Measurements from ENCODE around the gene MRPL11. TPM values are rescaled to one million over a fixed set of nuclear protein-coding genes. Genes with fewer than 3 reads are reported as not detected.
A peak's percentile ranks its signal among the peaks of the same experiment; 100 is the strongest.

Gene MRPL11
- total and polyA plus RNA-seq, 2 donors (not counting 3 experiments of a cell fraction or from before 2014, with no cell fraction given): 54.9 to 69.1 TPM

- no peak overlapping the region for H3K9ac ChIP-seq (replicated peaks; ENCODE audit: extremely low read depth, insufficient read depth, low read length)
- ChIA-PET POLR2A (no interaction called here), CTCF (interaction anchor here (0.6 to 4.7 kb wide), 43 partner anchors 9 to 646 kb away, joined by 3 to 65 read pairs (median 4); partner anchors contain the start of genes DPP3, MRPL11, NPAS4 and RBM4B)
- TF ChIP-seq FOS (IDR thresholded peaks at IDR 0.05; ENCODE audit: borderline replicate concordance, insufficient read depth, low read length) (no peak), GATA2 (IDR thresholded peaks at IDR 0.05; ENCODE audit: insufficient read depth, insufficient read length, low read depth, low read length) (no peak), CTCF (IDR thresholded peaks at IDR 0.05; ENCODE audit: extremely low read depth in 1 of 2, insufficient read depth in 1 of 2, low read depth in 1 of 2, low read length in 2 of 2) (peak; percentile 90 to 97), MAX (IDR thresholded peaks at IDR 0.05; ENCODE audit: insufficient read depth, insufficient read length) (no peak)
- dilution Hi-C loops (cut with MboI; ENCODE audit: extremely low pct_ligation_motif_present, low sequenced_read_pairs): no loop called here
- no peaks in the 10 kb centered on the region for H3K79me2 ChIP-seq (ENCODE audit: control insufficient read depth, insufficient read depth, low read length)
- H3K4me3 ChIP-seq (replicated peaks in 1 of 3; ENCODE audit: insufficient read depth in 1 of 3, low read depth in 1 of 3, low read length in 3 of 3): no peak overlapping the region
- intact Hi-C loops (cut with micrococcal nuclease): loop anchor here (1.0 kb wide), 1 partner anchor 74 kb away; no protein-coding TSS in a partner anchor
- no peak overlapping the region for H3K27ac ChIP-seq (ENCODE audit: insufficient read depth, low read depth, low read length)
- FAIRE-seq: peak; percentile 98
- peak overlapping the region; percentile 82 for H2AFZ ChIP-seq (ENCODE audit: low read depth, low read length)
- no peaks in the 10 kb centered on the region for H3K9me3 ChIP-seq (replicated peaks; ENCODE audit: control insufficient read depth, insufficient read depth, low read length)
- no peaks in the 10 kb centered on the region for H4K20me1 ChIP-seq (replicated peaks; ENCODE audit: control insufficient read depth, extremely low read depth, insufficient read depth, low read length)
- H3K9me1 ChIP-seq (replicated peaks; ENCODE audit: control insufficient read depth, extremely low read depth, insufficient read depth, low read length): no peaks in the 10 kb centered on the region
- H3K4me1 ChIP-seq (ENCODE audit: control insufficient read depth, extremely low read depth, insufficient read depth, low read length): peaks cover 3% of the 10 kb centered on the region
- peak overlapping the region; percentile 20 for H3K4me2 ChIP-seq (ENCODE audit: insufficient read depth, low read length)
- peak; percentile 77 for DNase-seq (ENCODE audit: low read depth, low spot score)
- no TSS peak for BruUV-seq (replicated peaks)
- no peaks in the 10 kb centered on the region for H3K36me3 ChIP-seq (ENCODE audit: control insufficient read depth in 2 of 2, extremely low read depth in 1 of 2, insufficient read depth in 2 of 2, low read length in 2 of 2)
- H3K27me3 ChIP-seq (ENCODE audit: control insufficient read depth in 2 of 2, insufficient read depth in 2 of 2, low read length in 2 of 2): peaks cover 4 to 8% of the 10 kb centered on the region in 2 experiments
These were observed 52.2 kb downstream of the MRPL11 start for GRCh38 chr11:66386171-66387069.

Small RNA genes within 50 kb of the gene (small RNA-seq; reads per million reads assigned to genes)
- gene RF00416 (ENCODE audit: insufficient read depth, insufficient read length, low read depth, low replicate concordance) (not detected), gene RNU1-84P (ENCODE audit: insufficient read depth, insufficient read length, low read depth, low replicate concordance) (8.5 reads per million, percentile 56 among the genes with 10 or more reads in this experiment)

Other genes with a start within 250 kb of the MRPL11 start
- gene KLC2, start 181.1 kb downstream of the MRPL11 start, total RNA-seq: 39.2 and 40.5 TPM in 2 replicates
- 20.7 and 24.0 TPM in 2 replicates for gene KLC2, start 181.1 kb downstream of the MRPL11 start, polyA plus RNA-seq
- 171 and 177 TPM in 2 replicates for gene RAB1B, start 170.2 kb downstream of the MRPL11 start, total RNA-seq
- 383 and 465 TPM in 2 replicates for gene RAB1B, start 170.2 kb downstream of the MRPL11 start, polyA plus RNA-seq
- 0.78 and 1.2 TPM in 2 replicates for gene CNIH2, start 160.7 kb downstream of the MRPL11 start, total RNA-seq
- 0.46 and 0.91 TPM in 2 replicates for gene CNIH2, start 160.7 kb downstream of the MRPL11 start, polyA plus RNA-seq
- gene YIF1A, start 149.7 kb downstream of the MRPL11 start, total RNA-seq: 104 and 123 TPM in 2 replicates
- gene YIF1A, start 149.7 kb downstream of the MRPL11 start, polyA plus RNA-seq: 271 and 383 TPM in 2 replicates
- not detected in 2 replicates for gene TMEM151A, start 147.0 kb downstream of the MRPL11 start, total RNA-seq
- 0.03 TPM in 1 of 2 replicates, not detected in the other for gene TMEM151A, start 147.0 kb downstream of the MRPL11 start, polyA plus RNA-seq
- not detected in 2 replicates for gene CD248, start 121.8 kb downstream of the MRPL11 start, total RNA-seq
- 0.03 and 0.10 TPM in 2 replicates for gene CD248, start 121.8 kb downstream of the MRPL11 start, polyA plus RNA-seq
- gene RIN1, start 102.4 kb downstream of the MRPL11 start, total RNA-seq: 9.1 and 10.2 TPM in 2 replicates
- 4.4 and 4.7 TPM in 2 replicates for gene RIN1, start 102.4 kb downstream of the MRPL11 start, polyA plus RNA-seq
- 51.1 and 53.1 TPM in 2 replicates for gene BRMS1, start 93.7 kb downstream of the MRPL11 start, total RNA-seq
- 43.8 and 51.4 TPM in 2 replicates for gene BRMS1, start 93.7 kb downstream of the MRPL11 start, polyA plus RNA-seq
- gene B4GAT1, start 91.2 kb downstream of the MRPL11 start, total RNA-seq: 21.2 and 22.7 TPM in 2 replicates
- 21.6 and 23.7 TPM in 2 replicates for gene B4GAT1, start 91.2 kb downstream of the MRPL11 start, polyA plus RNA-seq
- 4.8 and 5.2 TPM in 2 replicates for gene SLC29A2, start 67.1 kb downstream of the MRPL11 start, total RNA-seq
- 2.4 TPM in 2 replicates for gene SLC29A2, start 67.1 kb downstream of the MRPL11 start, polyA plus RNA-seq
- not detected in 2 replicates for gene NPAS4, start 17.8 kb downstream of the MRPL11 start, total RNA-seq
- not detected in 2 replicates for gene NPAS4, start 17.8 kb downstream of the MRPL11 start, polyA plus RNA-seq
- gene PELI3, start 28.1 kb upstream of the MRPL11 start, total RNA-seq: 2.9 and 5.5 TPM in 2 replicates
- gene PELI3, start 28.1 kb upstream of the MRPL11 start, polyA plus RNA-seq: 2.8 and 3.0 TPM in 2 replicates
- 46.4 and 56.0 TPM in 2 replicates for gene DPP3, start 41.6 kb upstream of the MRPL11 start, total RNA-seq
- gene DPP3, start 41.6 kb upstream of the MRPL11 start, polyA plus RNA-seq: 50.4 and 55.8 TPM in 2 replicates
- 29.5 and 32.9 TPM in 2 replicates for gene BBS1, start 71.8 kb upstream of the MRPL11 start, total RNA-seq
- gene BBS1, start 71.8 kb upstream of the MRPL11 start, polyA plus RNA-seq: 27.7 and 29.2 TPM in 2 replicates
- gene ZDHHC24, start 107.2 kb upstream of the MRPL11 start, total RNA-seq: 18.3 and 20.1 TPM in 2 replicates
- 21.1 and 27.6 TPM in 2 replicates for gene ZDHHC24, start 107.2 kb upstream of the MRPL11 start, polyA plus RNA-seq
- gene ACTN3, start 108.1 kb upstream of the MRPL11 start, total RNA-seq: 0.18 TPM in 1 of 2 replicates, not detected in the other
- 0.10 and 0.17 TPM in 2 replicates for gene ACTN3, start 108.1 kb upstream of the MRPL11 start, polyA plus RNA-seq
- gene CTSF, start 129.8 kb upstream of the MRPL11 start, total RNA-seq: 11.0 and 14.4 TPM in 2 replicates
- 27.7 and 30.7 TPM in 2 replicates for gene CTSF, start 129.8 kb upstream of the MRPL11 start, polyA plus RNA-seq
- gene CCDC87, start 154.2 kb upstream of the MRPL11 start, total RNA-seq: 0.22 and 0.28 TPM in 2 replicates
- 0.06 and 0.08 TPM in 2 replicates for gene CCDC87, start 154.2 kb upstream of the MRPL11 start, polyA plus RNA-seq
- 37.2 and 38.7 TPM in 2 replicates for gene CCS, start 154.3 kb upstream of the MRPL11 start, total RNA-seq
- gene CCS, start 154.3 kb upstream of the MRPL11 start, polyA plus RNA-seq: 39.0 and 41.6 TPM in 2 replicates
- 95.9 and 104 TPM in 2 replicates for gene RBM14, start 177.8 kb upstream of the MRPL11 start, total RNA-seq
- gene RBM14, start 177.8 kb upstream of the MRPL11 start, polyA plus RNA-seq: 44.0 and 49.6 TPM in 2 replicates
- gene RBM4, start 199.9 kb upstream of the MRPL11 start, total RNA-seq: 148 and 153 TPM in 2 replicates
- gene RBM4, start 199.9 kb upstream of the MRPL11 start, polyA plus RNA-seq: 345 and 361 TPM in 2 replicates
- 19.4 and 22.2 TPM in 2 replicates for gene RBM4B, start 239.0 kb upstream of the MRPL11 start, total RNA-seq
- 25.4 and 31.2 TPM in 2 replicates for gene RBM4B, start 239.0 kb upstream of the MRPL11 start, polyA plus RNA-seq